Measurements from ENCODE around the gene ADGRL1.

DNA sequence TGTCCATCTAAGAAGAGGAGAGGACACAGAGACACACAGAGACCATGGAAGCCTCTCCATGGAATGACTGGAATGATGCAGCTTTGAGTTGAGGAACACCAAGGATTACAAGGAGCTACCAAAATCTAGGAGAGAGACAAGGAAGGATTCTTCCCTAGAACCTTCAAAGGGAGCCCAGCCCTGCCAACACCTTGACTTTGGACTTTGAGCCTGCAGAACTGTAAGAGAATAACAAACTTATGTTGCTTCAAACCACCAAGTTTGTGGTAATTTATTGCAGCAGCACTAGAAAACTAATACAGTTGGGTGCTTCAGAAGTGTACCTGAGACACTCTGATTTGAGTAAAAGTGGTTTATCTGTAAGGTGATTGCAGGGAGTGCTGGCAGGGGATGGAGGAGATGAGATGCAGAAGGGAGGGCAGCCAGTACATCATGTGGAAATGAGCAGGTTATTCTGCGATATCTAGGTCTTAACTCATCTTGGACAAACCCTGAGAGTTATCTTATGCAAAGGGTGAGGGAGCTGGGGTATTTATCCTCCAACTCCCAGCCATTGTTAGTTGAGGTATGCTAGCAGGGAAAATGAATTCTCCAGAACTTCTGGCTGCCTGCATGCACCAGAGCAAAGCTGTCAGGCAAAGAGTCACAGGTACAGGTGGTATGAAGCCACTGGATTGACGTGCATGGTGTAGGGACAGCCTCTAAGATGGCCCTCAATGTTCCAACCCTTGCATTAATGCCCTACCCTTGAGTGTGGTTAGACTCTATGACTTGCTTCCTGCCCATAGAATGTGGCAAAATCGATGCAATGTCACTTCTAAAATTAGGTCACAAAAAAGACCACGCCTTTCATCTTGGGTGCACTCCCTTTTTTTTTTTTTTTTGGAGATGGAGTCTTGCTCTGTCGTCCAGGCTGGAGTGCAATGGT, 31.3 kb upstream of the ADGRL1 start:
- TF ChIP-seq, protein P1, sequence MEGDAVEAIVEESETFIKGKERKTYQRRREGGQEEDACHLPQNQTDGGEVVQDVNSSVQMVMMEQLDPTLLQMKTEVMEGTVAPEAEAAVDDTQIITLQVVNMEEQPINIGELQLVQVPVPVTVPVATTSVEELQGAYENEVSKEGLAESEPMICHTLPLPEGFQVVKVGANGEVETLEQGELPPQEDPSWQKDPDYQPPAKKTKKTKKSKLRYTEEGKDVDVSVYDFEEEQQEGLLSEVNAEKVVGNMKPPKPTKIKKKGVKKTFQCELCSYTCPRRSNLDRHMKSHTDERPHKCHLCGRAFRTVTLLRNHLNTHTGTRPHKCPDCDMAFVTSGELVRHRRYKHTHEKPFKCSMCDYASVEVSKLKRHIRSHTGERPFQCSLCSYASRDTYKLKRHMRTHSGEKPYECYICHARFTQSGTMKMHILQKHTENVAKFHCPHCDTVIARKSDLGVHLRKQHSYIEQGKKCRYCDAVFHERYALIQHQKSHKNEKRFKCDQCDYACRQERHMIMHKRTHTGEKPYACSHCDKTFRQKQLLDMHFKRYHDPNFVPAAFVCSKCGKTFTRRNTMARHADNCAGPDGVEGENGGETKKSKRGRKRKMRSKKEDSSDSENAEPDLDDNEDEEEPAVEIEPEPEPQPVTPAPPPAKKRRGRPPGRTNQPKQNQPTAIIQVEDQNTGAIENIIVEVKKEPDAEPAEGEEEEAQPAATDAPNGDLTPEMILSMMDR (IDR thresholded peaks at IDR 0.05; ENCODE audit: insufficient read depth, low read length, poor library complexity, severe bottlenecking) = no peak
- TF ChIP-seq EZH2phosphoT487 (conservative IDR thresholded peaks at IDR 0.05; ENCODE audit: low read length) = no peak
